TTC549 (cell line): Measurements from ENCODE around the gene SECTM1.
"Not testable (repeated sequence)": the region's sequence is repeated elsewhere in the genome, so short reads cannot be mapped to it uniquely, and the experiment has no call there.

Source experiments
- FAIRE-seq: peaks from 2 replicates; lab custom pipeline; 2012; peaks lifted over from hg19 to GRCh38; lab: Jason Lieb, UNC

The SECTM1 gene

DNA sequence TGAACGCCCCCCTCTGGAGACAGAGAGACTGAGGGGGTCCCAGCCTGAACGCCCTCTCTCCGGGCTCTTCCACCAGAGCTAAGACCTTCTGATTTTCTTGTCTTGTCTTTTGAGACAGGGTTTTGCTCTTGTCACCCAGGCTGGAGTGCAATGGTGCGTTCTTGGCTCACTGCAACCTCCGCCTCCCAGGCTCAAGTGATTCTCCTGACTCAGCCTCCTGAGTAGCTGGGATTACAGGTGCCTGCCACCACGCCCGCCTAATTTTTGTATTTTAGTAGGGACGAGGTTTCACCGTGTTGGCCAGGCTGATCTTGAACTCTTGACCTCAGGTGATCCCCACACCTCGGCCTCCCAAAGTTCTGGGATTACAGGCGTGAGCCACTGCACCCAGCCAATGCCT lies 14.4 kb upstream of the SECTM1 start:
- not testable (repeated sequence) for FAIRE-seq

DNA sequence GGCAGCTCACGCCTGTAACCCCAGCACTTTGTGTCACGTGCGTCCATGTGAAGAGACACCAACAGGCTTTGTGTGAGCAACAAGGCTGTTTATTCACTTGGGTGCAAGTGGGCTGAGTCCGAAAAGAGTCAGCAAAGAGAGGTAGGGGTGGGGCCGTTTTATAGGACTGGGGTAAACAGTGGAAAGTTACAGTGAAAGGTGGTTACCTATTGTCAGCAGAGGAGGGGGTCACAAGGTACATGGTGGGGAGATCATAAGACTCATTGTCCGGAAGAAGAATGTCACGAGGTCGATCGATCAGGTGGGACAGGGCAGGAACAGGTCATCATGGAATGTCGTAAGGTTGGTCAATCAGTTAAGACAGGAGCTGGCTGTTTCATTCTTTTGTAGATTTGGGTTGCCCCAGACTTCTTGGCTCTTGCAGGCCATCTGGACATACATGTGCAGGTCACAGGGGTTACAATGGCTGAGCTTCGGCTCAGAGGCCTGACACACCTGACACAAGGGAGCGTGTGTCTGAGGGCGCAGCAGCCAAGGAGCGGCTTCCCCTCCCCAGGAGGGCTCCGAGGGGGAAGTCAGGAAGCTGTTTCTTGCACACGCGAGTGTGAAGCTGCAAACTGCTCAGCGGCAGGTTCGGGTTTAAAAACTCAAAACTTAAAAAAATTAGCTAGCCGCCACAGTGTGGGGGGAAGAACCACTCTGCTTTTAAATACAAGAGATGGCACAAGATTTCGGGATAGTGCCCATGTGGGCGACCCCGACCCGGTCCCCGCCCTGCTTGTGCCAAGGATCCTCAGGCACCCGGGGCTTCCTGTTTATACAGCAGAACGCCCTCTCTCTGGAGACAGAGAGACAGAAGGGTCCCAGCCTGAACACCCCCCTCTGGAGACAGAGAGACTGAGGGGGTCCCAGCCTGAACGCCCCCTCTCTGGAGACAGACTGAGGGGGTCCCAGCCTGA lies 13.1 kb upstream of the SECTM1 start:
- FAIRE-seq, result no peak

DNA sequence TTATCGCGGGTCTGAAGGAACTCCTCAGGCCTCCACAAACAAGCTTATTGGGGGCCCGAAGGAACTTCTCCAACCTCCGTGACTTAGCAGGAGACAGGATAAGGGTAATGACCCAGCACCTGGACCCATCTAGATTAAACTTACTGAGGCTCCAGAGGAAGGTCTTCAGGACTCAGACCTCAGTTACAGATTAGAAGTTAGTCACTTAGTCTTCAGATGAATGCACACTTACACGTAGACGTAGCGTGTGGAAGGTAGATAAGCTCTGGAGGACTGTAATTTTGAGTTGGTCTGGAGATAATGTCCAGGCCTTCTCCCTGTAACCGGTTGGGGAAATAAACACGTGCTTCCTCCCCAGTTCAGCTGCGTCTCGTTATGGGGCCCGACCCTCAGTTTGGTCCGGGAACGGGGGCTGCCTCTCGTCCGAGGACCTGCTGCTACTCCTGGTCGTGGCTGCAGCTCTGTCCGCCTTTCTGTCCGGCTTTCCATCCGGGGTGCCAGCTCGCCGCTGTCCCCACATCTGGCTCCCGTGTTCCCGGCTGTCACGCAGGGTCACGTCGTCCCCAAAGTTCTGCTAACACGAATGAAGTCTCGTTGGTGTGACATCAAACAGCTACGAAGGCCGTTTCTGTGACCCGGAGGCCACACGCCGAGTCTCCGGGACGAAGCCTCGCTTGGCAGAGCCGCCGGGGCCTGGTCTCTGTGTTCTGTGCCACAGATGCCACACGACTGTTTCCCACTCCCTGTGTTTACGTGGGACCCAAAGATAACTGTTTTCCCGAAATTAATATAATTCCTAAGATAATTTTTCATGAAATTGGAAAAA lies 11.8 kb upstream of the SECTM1 start:
- no peak for FAIRE-seq

DNA sequence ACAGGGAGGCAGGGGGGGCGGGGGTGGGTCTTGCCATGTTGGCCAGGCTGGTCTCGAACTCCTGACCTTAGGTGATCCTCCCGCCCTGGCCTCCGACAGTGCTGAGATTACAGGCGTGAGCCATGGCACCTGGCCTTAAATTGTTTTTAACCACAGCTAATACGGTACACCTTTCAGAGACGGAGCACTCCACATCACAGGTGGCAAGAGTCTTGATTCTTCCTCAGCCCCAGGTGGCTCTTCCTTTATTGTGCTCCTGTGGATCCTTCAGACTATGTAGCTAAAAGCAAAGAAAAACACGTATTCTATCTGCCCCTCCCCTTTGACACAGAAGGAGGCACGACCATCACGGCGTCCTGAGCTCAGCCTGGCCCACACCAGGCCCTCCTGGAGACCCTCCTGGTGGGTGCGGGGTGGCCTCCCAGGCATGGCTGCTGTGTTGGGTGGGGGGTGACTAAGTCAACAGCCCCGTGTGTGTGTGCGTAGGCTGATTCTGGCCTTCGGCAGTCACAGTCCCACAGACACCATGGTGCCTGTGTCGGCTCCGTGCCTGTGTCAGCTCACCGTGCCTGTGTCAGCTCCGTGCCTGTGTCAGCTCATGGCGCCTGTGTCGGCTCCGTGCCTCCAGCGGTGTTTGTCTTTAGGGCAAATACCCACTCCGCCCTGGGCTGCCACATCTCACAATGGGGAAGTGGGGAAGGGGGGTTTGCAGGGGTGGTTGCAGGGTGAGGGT lies 10.8 kb upstream of the SECTM1 start:
- no peak for FAIRE-seq

GRCh38 chr17:82343560-82343959 lies 10.0 kb upstream of the SECTM1 start:
- FAIRE-seq, result no peak

- FAIRE-seq, result no peak
Measured at GRCh38 chr17:82342361-82343079, 9.0 kb upstream of the SECTM1 start.

DNA sequence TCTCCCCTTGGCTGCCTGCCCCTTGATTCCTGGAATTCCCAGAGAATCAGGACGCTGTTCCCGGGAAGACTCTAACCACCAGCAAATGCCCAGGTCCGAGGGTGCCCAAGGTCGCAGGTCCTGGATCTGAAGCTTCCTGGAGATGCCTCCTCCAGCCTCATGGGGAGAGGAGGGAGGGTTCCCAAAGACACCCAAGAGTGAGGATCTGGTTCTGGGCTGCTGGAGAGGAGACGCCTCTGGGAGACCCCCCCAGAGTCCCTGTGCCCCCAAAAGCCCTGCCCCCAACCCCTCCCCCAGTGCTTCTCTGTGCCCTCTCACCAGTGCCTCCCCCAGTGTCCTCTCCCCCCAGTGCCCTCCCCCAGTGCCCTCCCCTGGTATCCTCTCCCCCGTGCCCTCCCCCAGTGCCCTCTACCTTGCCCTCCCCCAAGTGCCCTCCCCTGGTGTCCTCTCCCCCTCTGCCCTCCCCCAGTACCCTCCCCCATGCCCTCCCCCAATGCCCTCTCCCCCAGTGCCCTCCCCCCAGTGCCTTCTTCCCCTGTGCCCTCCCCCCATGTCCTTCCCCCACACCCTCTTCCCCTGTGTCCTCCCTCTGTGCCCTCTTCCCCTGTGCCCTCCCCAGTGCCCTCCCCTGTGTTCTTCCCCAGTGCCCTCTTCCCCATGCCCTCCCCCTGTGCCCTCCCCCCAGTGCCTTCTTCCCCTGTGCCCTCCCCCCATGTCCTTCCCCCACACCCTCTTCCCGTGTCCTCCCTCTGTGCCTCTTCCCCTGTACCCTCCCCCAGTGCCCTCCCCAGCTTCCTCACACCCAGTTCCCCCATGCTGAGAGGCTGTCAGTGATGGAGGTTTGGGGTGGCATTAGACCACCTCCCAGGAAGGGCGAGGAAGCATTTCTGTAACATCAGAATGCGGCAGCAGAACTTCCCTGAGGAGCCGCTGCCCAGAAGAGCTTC lies 6.3 kb upstream of the SECTM1 start:
- FAIRE-seq, result no peak

GRCh38 chr17:82338858-82339633 lies 5.5 kb upstream of the SECTM1 start:
- no peak for FAIRE-seq

- FAIRE-seq, result no peak
Measured at GRCh38 chr17:82334622-82335394, 1.2 kb upstream of the SECTM1 start.

GRCh38 chr17:82334204-82334621 lies 647 bp upstream of the SECTM1 start:
- no peak for FAIRE-seq

GRCh38 chr17:82332669-82333278 lies 792 bp downstream of the SECTM1 start:
- no peak for FAIRE-seq

DNA sequence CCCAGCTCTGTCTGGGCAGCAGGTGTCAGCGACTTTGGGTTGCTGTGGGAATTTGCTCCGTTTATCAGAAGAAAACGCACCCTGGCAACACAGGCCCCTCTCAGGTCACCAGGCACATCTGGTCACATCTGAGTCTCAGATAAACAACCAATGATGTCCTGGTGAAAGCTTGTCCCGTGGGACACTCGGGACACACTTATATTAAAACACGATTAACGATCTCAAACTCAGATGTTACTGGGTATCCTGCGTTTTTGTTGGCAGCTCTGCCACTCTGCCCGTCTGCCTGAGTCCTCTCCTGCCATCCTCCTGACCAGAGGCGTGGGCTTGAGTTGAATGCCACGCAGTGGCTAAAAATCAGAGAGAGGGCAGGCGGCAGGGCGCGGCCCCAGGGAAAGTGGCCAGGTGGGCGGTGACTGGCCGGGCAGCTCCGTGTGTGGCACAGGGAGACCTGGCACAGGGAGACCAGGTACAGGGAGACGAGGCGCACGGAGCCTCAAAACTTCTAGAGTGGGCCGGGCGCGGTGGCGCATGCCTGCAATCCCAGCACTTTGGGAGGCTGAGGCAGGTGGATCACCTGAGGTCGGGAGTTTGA lies 2.1 kb downstream of the SECTM1 start:
- FAIRE-seq, result no peak

- no peak for FAIRE-seq
Measured at GRCh38 chr17:82330322-82331239, 3.0 kb downstream of the SECTM1 start.

- no peak for FAIRE-seq
Measured at GRCh38 chr17:82329683-82330321, 3.8 kb downstream of the SECTM1 start.

GRCh38 chr17:82328994-82329507 lies 4.5 kb downstream of the SECTM1 start:
- FAIRE-seq, result no peak
